ENCODE measurements around the gene KCNC1. TPM values are rescaled to one million over a fixed set of nuclear protein-coding genes. Genes with fewer than 3 reads are reported as not detected.

Gene KCNC1
- polyA plus RNA-seq, 2 donors = 0.01 TPM; not detected in 1

DNA sequence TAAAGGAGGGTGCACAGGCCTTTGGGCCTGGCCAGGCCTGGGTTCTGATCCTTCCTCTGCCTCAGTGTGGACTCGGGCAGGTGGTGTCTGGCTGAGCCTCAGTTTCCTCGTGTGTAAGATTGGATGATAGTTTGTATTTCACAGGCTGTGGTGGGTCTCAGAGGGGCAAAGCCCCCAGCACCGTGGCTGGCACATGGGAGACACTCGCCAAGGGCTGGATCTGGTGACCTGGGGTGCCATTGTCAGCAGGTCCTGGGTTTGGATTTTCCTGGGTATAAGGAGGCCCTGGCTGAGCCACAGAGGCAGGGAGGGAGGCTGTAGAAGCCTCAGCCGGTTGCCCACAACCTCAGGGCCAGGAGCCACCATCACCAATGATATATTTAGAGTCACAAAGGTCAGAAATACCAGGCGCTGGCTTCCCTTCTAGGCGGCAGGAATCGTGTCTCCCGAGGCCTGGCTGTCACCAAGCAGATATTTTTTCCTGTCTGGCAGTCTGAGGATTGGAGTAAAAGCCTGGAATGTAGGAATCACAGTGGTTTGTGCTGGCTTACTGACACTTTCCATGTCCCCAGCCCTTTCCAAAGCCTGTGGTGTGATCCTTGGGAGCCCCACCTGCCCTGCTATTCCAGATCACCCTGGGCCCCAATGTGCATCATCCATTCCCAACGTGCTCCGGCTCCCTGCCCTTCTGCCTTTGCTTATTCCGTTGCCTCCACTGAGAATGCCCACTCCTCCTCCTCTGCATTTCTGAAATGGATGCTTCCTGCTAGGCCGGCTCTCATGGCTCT, 15.6 kb downstream of the KCNC1 start:
- Histone ChIP-seq H3K9me3 (ENCODE audit: control insufficient read depth in 2 of 2, insufficient read depth in 1 of 2, low read depth in 1 of 2, low read length in 1 of 2) (no peaks in the 10 kb centered on the region), H3K36me3 (ENCODE audit: control insufficient read depth in 2 of 2, insufficient read depth in 2 of 2, low read length in 1 of 2) (no peaks in the 10 kb centered on the region), H3K4me1 (ENCODE audit: control insufficient read depth in 2 of 2, insufficient read depth in 2 of 2, low read length in 1 of 2) (no peaks in the 10 kb centered on the region), H3K27me3 (ENCODE audit: control insufficient read depth in 1 of 2, insufficient read depth in 2 of 2, low read length in 2 of 2) (no peaks in the 10 kb centered on the region), H3K27ac (ENCODE audit: low read depth in 2 of 2, low read length in 1 of 2) (no peak overlapping the region), H3K4me3 (ENCODE audit: low read depth in 1 of 2, low read length in 2 of 2) (no peak overlapping the region)
- WGBS, 2 donors = 62 to 69% methylated on average over 13 of the region's 13 CpGs

DNA sequence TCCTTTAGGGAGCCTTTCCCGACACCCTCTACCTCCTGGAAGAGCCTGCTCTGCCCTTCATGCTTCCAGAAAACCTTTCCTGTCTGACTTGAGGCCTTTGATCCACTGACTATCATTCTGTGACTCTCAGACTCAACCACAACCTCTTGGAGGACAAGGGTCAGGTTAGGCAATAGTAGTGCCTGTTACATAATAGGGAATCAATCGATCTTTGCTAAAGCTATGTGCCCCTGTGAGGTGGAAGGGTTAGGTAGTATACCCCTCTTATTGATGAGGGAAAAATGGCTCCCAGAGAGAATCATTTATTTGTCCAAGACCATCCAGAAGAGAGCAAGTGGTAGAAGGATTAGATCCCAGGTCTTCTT, 16.2 kb downstream of the KCNC1 start:
- Histone ChIP-seq H3K27me3 (ENCODE audit: control insufficient read depth in 1 of 2, insufficient read depth in 2 of 2, low read length in 2 of 2) (no peaks in the 10 kb centered on the region), H3K27ac (ENCODE audit: low read depth in 2 of 2, low read length in 1 of 2) (no peak overlapping the region), H3K36me3 (ENCODE audit: control insufficient read depth in 2 of 2, insufficient read depth in 2 of 2, low read length in 1 of 2) (no peaks in the 10 kb centered on the region), H3K4me3 (ENCODE audit: low read depth in 1 of 2, low read length in 2 of 2) (no peak overlapping the region), H3K9me3 (ENCODE audit: control insufficient read depth in 2 of 2, insufficient read depth in 1 of 2, low read depth in 1 of 2, low read length in 1 of 2) (no peaks in the 10 kb centered on the region), H3K4me1 (ENCODE audit: control insufficient read depth in 2 of 2, insufficient read depth in 2 of 2, low read length in 1 of 2) (no peaks in the 10 kb centered on the region)
- WGBS, 2 donors = 62 to 76% methylated on average over 2 of the region's 2 CpGs

DNA sequence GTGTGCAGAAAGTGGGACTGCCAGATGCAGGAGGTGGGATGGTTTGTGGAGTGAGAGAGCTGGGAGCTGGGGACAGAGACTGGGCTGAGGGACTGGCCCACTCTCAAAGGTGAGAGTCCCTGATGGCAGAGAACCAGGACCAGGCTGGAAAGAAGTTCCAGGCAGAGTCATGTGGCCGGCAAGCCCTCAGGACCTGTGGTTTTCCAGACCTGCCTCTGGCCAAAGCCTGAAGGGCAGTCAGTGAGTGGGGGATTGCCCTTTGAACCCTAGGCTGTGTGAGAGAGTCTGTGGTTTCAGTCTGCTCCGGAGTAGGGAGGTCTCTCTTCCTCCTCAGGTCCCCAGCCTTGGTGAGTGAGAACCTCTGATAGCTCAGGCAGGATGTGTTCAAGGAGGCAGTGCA, 17.0 kb downstream of the KCNC1 start:
- no peaks in the 10 kb centered on the region for H3K4me1 ChIP-seq (ENCODE audit: control insufficient read depth in 2 of 2, insufficient read depth in 2 of 2, low read length in 1 of 2)
- WGBS, 2 donors = 62 to 69% methylated on average over 2 of the region's 2 CpGs
- no peaks in the 10 kb centered on the region for H3K36me3 ChIP-seq (ENCODE audit: control insufficient read depth in 2 of 2, insufficient read depth in 2 of 2, low read length in 1 of 2)
- no peak overlapping the region for H3K4me3 ChIP-seq (ENCODE audit: low read depth in 1 of 2, low read length in 2 of 2)
- no peaks in the 10 kb centered on the region for H3K27me3 ChIP-seq (ENCODE audit: control insufficient read depth in 1 of 2, insufficient read depth in 2 of 2, low read length in 2 of 2)
- H3K9me3 ChIP-seq (ENCODE audit: control insufficient read depth in 2 of 2, insufficient read depth in 1 of 2, low read depth in 1 of 2, low read length in 1 of 2) = no peaks in the 10 kb centered on the region
- H3K27ac ChIP-seq (ENCODE audit: low read depth in 2 of 2, low read length in 1 of 2) = no peak overlapping the region

DNA sequence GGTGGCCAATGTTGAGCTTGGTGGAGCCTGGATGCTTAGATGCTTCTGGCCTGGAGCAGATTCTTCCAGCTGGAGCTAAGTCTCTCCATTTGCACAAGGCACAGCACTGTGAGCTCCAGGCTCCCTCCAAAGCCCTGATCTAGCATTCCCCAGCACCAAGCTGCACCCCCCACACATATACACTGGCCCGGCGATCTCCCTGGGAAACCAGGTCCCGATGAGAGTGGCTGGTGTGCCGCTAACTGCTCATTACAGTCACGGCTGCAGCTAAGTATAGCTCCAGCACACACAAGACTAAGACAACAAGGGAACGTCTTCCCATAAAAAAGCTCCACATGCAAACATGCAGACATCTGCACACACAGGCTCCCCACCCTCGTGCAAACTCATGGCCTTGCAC, 17.6 kb downstream of the KCNC1 start:
- WGBS, 2 donors = 59 to 73% methylated on average over 7 of the region's 7 CpGs
- Histone ChIP-seq H3K27ac (ENCODE audit: low read depth in 2 of 2, low read length in 1 of 2) (no peak overlapping the region), H3K4me3 (ENCODE audit: low read depth in 1 of 2, low read length in 2 of 2) (no peak overlapping the region), H3K4me1 (ENCODE audit: control insufficient read depth in 2 of 2, insufficient read depth in 2 of 2, low read length in 1 of 2) (no peaks in the 10 kb centered on the region), H3K27me3 (ENCODE audit: control insufficient read depth in 1 of 2, insufficient read depth in 2 of 2, low read length in 2 of 2) (no peaks in the 10 kb centered on the region), H3K9me3 (ENCODE audit: control insufficient read depth in 2 of 2, insufficient read depth in 1 of 2, low read depth in 1 of 2, low read length in 1 of 2) (no peaks in the 10 kb centered on the region), H3K36me3 (ENCODE audit: control insufficient read depth in 2 of 2, insufficient read depth in 2 of 2, low read length in 1 of 2) (no peaks in the 10 kb centered on the region)

DNA sequence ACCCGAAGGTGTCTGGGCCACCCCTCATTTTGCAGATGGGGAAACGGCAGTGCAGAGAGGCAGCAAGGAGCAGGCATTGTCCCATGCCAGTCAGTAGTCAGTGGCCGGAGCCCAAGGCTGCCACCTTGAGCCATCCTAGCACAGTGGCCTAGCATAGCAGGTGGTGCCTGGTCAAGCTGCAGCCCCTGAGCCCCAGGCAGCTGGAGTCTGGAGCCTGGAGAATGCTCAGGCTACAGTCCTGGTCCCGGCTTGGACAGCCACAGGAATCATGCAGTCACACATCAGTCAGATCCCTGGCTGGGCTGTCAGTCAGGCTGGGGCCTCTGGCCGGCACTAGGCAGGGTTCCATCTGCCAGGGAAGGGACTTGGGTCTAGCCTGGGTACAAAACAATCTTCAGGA, 18.6 kb downstream of the KCNC1 start:
- Histone ChIP-seq H3K9me3 (ENCODE audit: control insufficient read depth in 2 of 2, insufficient read depth in 1 of 2, low read depth in 1 of 2, low read length in 1 of 2) (no peaks in the 10 kb centered on the region), H3K4me1 (ENCODE audit: control insufficient read depth in 2 of 2, insufficient read depth in 2 of 2, low read length in 1 of 2) (no peaks in the 10 kb centered on the region)
- 73 to 81% methylated on average over 5 of the region's 5 CpGs for WGBS, 2 donors

DNA sequence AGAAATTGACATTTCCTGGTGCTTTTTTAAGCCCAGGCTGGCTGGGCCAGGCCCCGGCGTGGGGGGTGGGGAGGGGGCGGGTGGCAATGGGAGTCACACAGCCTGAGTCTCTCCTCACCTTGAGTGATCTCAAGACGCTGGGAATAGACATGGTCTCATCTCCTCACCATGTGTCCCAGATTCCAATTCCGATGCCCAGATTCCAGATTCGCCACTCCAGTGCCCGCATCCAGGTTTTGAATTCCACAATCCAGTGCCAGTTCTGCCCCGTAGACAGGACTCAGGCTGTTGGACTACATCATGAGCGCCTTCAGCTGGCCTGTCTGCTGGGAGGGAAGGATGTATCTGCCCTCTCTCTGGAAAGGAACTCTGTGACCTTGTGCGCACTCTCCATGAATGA, 19.1 kb downstream of the KCNC1 start:
- H3K4me1 ChIP-seq (ENCODE audit: control insufficient read depth in 2 of 2, insufficient read depth in 2 of 2, low read length in 1 of 2) = no peaks in the 10 kb centered on the region
- H3K27me3 ChIP-seq (ENCODE audit: control insufficient read depth in 1 of 2, insufficient read depth in 2 of 2, low read length in 2 of 2) = no peaks in the 10 kb centered on the region
- no peak overlapping the region for H3K4me3 ChIP-seq (ENCODE audit: low read depth in 1 of 2, low read length in 2 of 2)
- H3K36me3 ChIP-seq (ENCODE audit: control insufficient read depth in 2 of 2, insufficient read depth in 2 of 2, low read length in 1 of 2) = no peaks in the 10 kb centered on the region
- WGBS, 2 donors = 83 to 84% methylated on average over 10 of the region's 10 CpGs
- H3K27ac ChIP-seq (ENCODE audit: low read depth in 2 of 2, low read length in 1 of 2) = no peak overlapping the region
- no peaks in the 10 kb centered on the region for H3K9me3 ChIP-seq (ENCODE audit: control insufficient read depth in 2 of 2, insufficient read depth in 1 of 2, low read depth in 1 of 2, low read length in 1 of 2)

More for the DNA sequence above, 18.6 kb downstream of the KCNC1 start:
- no peak overlapping the region for H3K27ac ChIP-seq (ENCODE audit: low read depth in 2 of 2, low read length in 1 of 2)
- no peaks in the 10 kb centered on the region for H3K27me3 ChIP-seq (ENCODE audit: control insufficient read depth in 1 of 2, insufficient read depth in 2 of 2, low read length in 2 of 2)
- no peaks in the 10 kb centered on the region for H3K36me3 ChIP-seq (ENCODE audit: control insufficient read depth in 2 of 2, insufficient read depth in 2 of 2, low read length in 1 of 2)
- H3K4me3 ChIP-seq (ENCODE audit: low read depth in 1 of 2, low read length in 2 of 2) = no peak overlapping the region

DNA sequence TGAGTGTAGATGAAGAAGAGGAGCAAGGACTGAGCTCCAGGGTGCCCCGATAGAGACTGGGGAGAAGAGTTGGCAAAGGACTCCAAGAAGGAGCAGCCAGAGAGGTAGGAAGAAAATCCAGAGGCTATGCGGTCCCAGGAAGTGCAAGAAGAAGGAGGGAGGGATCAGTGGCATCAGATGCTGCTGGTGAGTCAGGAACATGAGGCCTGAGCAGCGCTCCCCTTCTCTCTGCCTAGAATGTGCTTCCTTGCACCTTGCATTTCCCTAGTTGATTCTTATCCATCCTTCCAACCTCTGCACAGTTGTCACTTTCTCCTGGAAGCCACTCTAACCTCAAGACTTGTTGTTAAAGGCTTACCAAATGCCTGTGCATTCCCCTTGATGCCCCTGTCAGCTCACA, 21.3 kb downstream of the KCNC1 start:
- H3K36me3 ChIP-seq (ENCODE audit: control insufficient read depth in 2 of 2, insufficient read depth in 2 of 2, low read length in 1 of 2) = no peaks in the 10 kb centered on the region
- no peaks in the 10 kb centered on the region for H3K27me3 ChIP-seq (ENCODE audit: control insufficient read depth in 1 of 2, insufficient read depth in 2 of 2, low read length in 2 of 2)
- no peaks in the 10 kb centered on the region for H3K9me3 ChIP-seq (ENCODE audit: control insufficient read depth in 2 of 2, insufficient read depth in 1 of 2, low read depth in 1 of 2, low read length in 1 of 2)
- H3K4me1 ChIP-seq (ENCODE audit: control insufficient read depth in 2 of 2, insufficient read depth in 2 of 2, low read length in 1 of 2) = no peaks in the 10 kb centered on the region
- H3K27ac ChIP-seq (ENCODE audit: low read depth in 2 of 2, low read length in 1 of 2) = no peak overlapping the region
- H3K4me3 ChIP-seq (ENCODE audit: low read depth in 1 of 2, low read length in 2 of 2) = no peak overlapping the region
- WGBS, 2 donors = 74 to 89% methylated on average over 2 to 3 of the region's 3 CpGs

DNA sequence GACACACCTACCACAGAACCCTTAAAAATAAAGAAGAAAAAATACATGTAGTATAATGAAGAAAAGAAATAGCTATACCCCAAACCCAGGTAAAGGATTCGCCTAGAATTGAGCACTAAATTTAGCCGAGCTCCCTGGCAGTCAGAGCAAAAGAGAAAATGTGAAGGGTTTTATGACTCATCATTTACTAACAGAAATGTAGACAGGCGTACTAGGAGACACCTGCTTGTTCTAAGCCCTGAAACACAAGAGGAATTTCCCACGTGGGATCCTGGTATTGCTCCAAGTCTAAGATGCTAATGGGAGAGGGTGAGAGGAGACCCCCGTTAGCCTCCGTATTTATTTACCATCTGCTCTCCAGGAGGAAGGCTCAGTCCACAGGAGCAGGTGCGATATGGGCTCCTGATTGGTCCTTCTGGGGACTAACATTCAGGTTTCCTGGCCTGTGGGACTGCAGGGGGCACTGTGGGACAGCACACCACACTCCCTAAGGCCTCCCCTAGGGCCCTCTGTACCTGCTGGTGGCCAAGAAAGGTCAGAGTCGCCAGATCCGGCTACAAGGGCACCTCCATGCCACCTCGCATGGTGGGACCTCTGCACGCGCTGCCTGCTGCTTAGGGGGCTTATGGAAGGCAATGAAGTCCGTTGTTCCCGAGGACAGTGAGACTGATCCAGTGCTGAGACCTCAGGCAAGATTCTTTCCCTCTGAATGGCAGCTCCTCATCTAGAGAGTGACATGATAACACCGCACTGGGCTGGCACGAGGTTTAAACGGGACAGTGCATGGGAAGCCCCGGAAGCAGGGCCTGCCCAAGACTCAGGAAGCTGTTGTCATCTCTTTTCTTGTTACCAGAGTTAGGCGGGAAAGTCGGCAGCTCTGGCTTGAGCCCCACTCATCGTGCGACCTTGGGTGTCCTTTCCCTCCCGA, 25.8 kb downstream of the KCNC1 start:
- no peaks in the 10 kb centered on the region for H3K4me1 ChIP-seq (ENCODE audit: control insufficient read depth in 2 of 2, insufficient read depth in 2 of 2, low read length in 1 of 2)
- H3K27me3 ChIP-seq (ENCODE audit: control insufficient read depth in 1 of 2, insufficient read depth in 2 of 2, low read length in 2 of 2) = no peaks in the 10 kb centered on the region
- H3K27ac ChIP-seq (ENCODE audit: low read depth in 2 of 2, low read length in 1 of 2) = no peak overlapping the region
- WGBS, 2 donors = 53 to 63% methylated on average over 23 of the region's 23 CpGs
- H3K4me3 ChIP-seq (ENCODE audit: low read depth in 1 of 2, low read length in 2 of 2) = no peak overlapping the region
- H3K9me3 ChIP-seq (ENCODE audit: control insufficient read depth in 2 of 2, insufficient read depth in 1 of 2, low read depth in 1 of 2, low read length in 1 of 2) = no peaks in the 10 kb centered on the region
- H3K36me3 ChIP-seq (ENCODE audit: control insufficient read depth in 2 of 2, insufficient read depth in 2 of 2, low read length in 1 of 2) = no peaks in the 10 kb centered on the region

DNA sequence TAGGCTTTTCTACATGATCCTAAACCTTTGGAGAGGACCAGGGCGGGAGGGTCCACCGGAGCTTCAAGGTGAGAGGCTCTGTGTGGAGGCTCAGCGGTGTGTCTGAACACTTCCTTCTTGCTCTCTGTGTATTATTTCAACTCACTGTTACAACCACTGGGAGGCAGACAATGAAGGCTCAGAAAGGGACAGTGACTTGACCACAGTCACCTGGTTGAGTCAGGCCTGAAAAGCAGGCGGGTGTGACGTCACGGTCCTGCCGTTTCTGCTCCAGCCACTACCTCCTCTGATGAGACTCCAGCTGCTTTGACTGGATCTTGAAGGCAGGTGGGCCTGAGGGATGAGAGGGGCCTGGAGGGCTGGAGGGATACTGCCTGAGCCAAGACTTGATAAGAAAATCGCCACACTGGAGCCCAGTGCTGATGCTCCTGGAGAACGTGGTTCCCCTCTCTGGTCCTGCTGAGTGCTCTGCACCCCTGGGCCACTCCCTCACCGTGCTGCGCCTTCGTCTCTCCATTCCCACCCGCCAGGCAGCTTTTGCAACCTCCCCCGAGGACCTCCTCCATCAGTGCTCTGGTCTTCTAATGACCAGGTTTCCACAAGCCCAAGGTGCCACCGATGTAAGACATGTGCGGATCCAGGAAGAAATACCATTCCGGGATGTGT, 27.9 kb downstream of the KCNC1 start:
- Histone ChIP-seq H3K4me1 (ENCODE audit: control insufficient read depth in 2 of 2, insufficient read depth in 2 of 2, low read length in 1 of 2) (no peaks in the 10 kb centered on the region), H3K36me3 (ENCODE audit: control insufficient read depth in 2 of 2, insufficient read depth in 2 of 2, low read length in 1 of 2) (no peaks in the 10 kb centered on the region), H3K4me3 (ENCODE audit: low read depth in 1 of 2, low read length in 2 of 2) (no peak overlapping the region), H3K9me3 (ENCODE audit: control insufficient read depth in 2 of 2, insufficient read depth in 1 of 2, low read depth in 1 of 2, low read length in 1 of 2) (no peaks in the 10 kb centered on the region), H3K27ac (ENCODE audit: low read depth in 2 of 2, low read length in 1 of 2) (no peak overlapping the region), H3K27me3 (ENCODE audit: control insufficient read depth in 1 of 2, insufficient read depth in 2 of 2, low read length in 2 of 2) (no peaks in the 10 kb centered on the region)
- WGBS, 2 donors = 85 to 87% methylated on average over 17 of the region's 17 CpGs

All from esophagus (tissue), 2 donors.